WTC11 (cell line): ENCODE measurements around the gene KLHL12. TPM values are rescaled to one million over a fixed set of nuclear protein-coding genes. Genes with fewer than 3 reads are reported as not detected.

Experiments used
- ATAC-seq: fragments of 200-7000 bp; cut with Tn5 transposase; 2 replicates; pipeline ENCODE4 v1.10.0; 2021; ENCODE audit warnings: mild to moderate bottlenecking, moderate library complexity
- CTCF ChIA-PET: fragments of 300-600 bp; sonication (Branson Sonifier 250); formaldehyde crosslinking; loops from one replicate; lab custom pipeline; 2021; ENCODE audit warnings: antibody characterized with exemption; lab: Charles Lee
- POLR2A ChIA-PET: fragments of 350-600 bp; sonication (Branson Sonifier 250); formaldehyde crosslinking; loops from one replicate; lab custom pipeline; 2021; ENCODE audit warnings: antibody characterized with exemption; lab: Charles Lee
- DNase-seq: peaks from one replicate; pipeline ENCODE4 v3.0.0; 2021; ENCODE audit warnings: low spot score
- H3K27ac Mint-ChIP-seq: 2 replicates; pipeline ENCODE4 v1.8.0; 2021; ENCODE audit warnings: mixed read lengths
- H3K27me3 Mint-ChIP-seq: 2 replicates; pipeline ENCODE4 v1.8.0; 2021; ENCODE audit warnings: low read depth, mild to moderate bottlenecking, moderate library complexity, mixed read lengths
- H3K36me3 Mint-ChIP-seq: 2 replicates; pipeline ENCODE4 v1.8.0; 2021; ENCODE audit warnings: mixed read lengths
- H3K4me1 Mint-ChIP-seq: 2 replicates; pipeline ENCODE4 v1.8.0; 2022; ENCODE audit warnings: mixed read lengths
- H3K4me3 Mint-ChIP-seq: 2 replicates; pipeline ENCODE4 v1.8.0; 2021; ENCODE audit warnings: mild to moderate bottlenecking, moderate library complexity, mixed read lengths
- H3K9me3 Mint-ChIP-seq: 2 replicates; pipeline ENCODE4 v1.8.0; 2021; ENCODE audit warnings: mixed read lengths
- AR ChIP-seq: fragments of 250-450 bp; sonication (Bioruptor Pico); IDR thresholded peaks from 2 replicates; pipeline ENCODE4 v1.9.0; 2021; ENCODE audit warnings: mild to moderate bottlenecking
- ATF1 ChIP-seq: sonication (generic); formaldehyde crosslinking; IDR thresholded peaks from 2 replicates; pipeline ENCODE4 v1.8.1; 2023; ENCODE audit warnings: mild to moderate bottlenecking, moderate library complexity, missing genetic modification reagents
- ESRRA ChIP-seq: sonication (generic); formaldehyde crosslinking; IDR thresholded peaks from 2 replicates; pipeline ENCODE4 v1.8.1; 2022; ENCODE audit warnings: mild to moderate bottlenecking, missing genetic modification reagents, borderline replicate concordance
- JAZF1 ChIP-seq: fragments of 250-450 bp; sonication (Bioruptor Pico); IDR thresholded peaks from 2 replicates; pipeline ENCODE4 v1.9.0; 2021; ENCODE audit warnings: moderate library complexity, mild to moderate bottlenecking, inconsistent platforms
- JUN ChIP-seq: sonication (generic); formaldehyde crosslinking; IDR thresholded peaks from 2 replicates; pipeline ENCODE4 v1.8.0; 2023; ENCODE audit warnings: mild to moderate bottlenecking, missing genetic modification reagents
- KAT7 ChIP-seq: sonication (generic); formaldehyde crosslinking; IDR thresholded peaks from 2 replicates; pipeline ENCODE4 v1.8.1; 2023; ENCODE audit warnings: missing genetic modification reagents, mild to moderate bottlenecking, borderline replicate concordance
- NFYB ChIP-seq: sonication (generic); formaldehyde crosslinking; conservative IDR thresholded peaks from 2 replicates; pipeline ENCODE4 v1.8.0; 2022; ENCODE audit warnings: low read depth, missing genetic modification reagents
- NR3C1 ChIP-seq: sonication (generic); formaldehyde crosslinking; conservative IDR thresholded peaks from 2 replicates; pipeline ENCODE4 v1.8.1; 2023; ENCODE audit warnings: low read depth, mild to moderate bottlenecking, missing genetic modification reagents
- TEAD1 ChIP-seq: sonication (generic); formaldehyde crosslinking; IDR thresholded peaks from 2 replicates; pipeline ENCODE4 v1.8.0; 2022; ENCODE audit warnings: mild to moderate bottlenecking, missing genetic modification reagents
- ZSCAN18 ChIP-seq: fragments of 250-450 bp; sonication (Bioruptor Pico); IDR thresholded peaks from 2 replicates; pipeline ENCODE4 v2.1.2; 2022; ENCODE audit warnings: mild to moderate bottlenecking, moderate library complexity
- total RNA-seq: library from RNA; stranded (reverse); gene quantifications from 3 replicates; pipeline ENCODE4 v1.2.3, GENCODE V29; 2021
- TF ChIP-seq, protein P1 (sequence below): sonication (generic); formaldehyde crosslinking; IDR thresholded peaks from 2 replicates; pipeline ENCODE4 v1.8.0; 2022; ENCODE audit warnings: mild to moderate bottlenecking, missing genetic modification reagents
- TF ChIP-seq, protein P2 (sequence below): sonication (generic); formaldehyde crosslinking; conservative IDR thresholded peaks from 2 replicates; pipeline ENCODE4 v1.8.1; 2023; ENCODE audit warnings: mild to moderate bottlenecking, low read depth, missing genetic modification reagents, moderate library complexity
- TF ChIP-seq, protein P3 (sequence below): sonication (generic); formaldehyde crosslinking; IDR thresholded peaks from 2 replicates; pipeline ENCODE4 v1.8.0; 2022; ENCODE audit warnings: mild to moderate bottlenecking, missing genetic modification reagents
- TF ChIP-seq, protein P4 (sequence below): sonication (generic); formaldehyde crosslinking; IDR thresholded peaks from 2 replicates; pipeline ENCODE4 v1.8.0; 2023; ENCODE audit warnings: missing genetic modification reagents, mild to moderate bottlenecking, borderline replicate concordance
- TF ChIP-seq, protein P5 (sequence below): sonication (generic); formaldehyde crosslinking; IDR thresholded peaks from 2 replicates; pipeline ENCODE4 v1.8.1; 2023; ENCODE audit warnings: mild to moderate bottlenecking, moderate library complexity, missing genetic modification reagents

The KLHL12 gene
- total RNA-seq, 1 experiment from 2014 or later: 29.6 TPM

- CTCF ChIA-PET: no interaction called here
- H3K27ac Mint-ChIP-seq: no peak overlapping the region
Measured at GRCh38 chr1:202856014-202856413, 71.0 kb downstream of the KLHL12 start.

More at GRCh38 chr1:202856014-202856413, 71.0 kb downstream of the KLHL12 start:
- POLR2A ChIA-PET: interaction anchor here (1.5 kb wide), 1 partner anchor 11 kb away, joined by 3 read pairs; no protein-coding TSS in a partner anchor
- ATAC-seq (no peak), DNase-seq (no peak)
- no peaks in the 10 kb centered on the region for H3K9me3 Mint-ChIP-seq
- no peak for TF ChIP-seq NFYB (CRISPR knock-in tag)
- no peak for TF ChIP-seq AR (CRISPR knock-in tag)
- TF ChIP-seq, protein P1, sequence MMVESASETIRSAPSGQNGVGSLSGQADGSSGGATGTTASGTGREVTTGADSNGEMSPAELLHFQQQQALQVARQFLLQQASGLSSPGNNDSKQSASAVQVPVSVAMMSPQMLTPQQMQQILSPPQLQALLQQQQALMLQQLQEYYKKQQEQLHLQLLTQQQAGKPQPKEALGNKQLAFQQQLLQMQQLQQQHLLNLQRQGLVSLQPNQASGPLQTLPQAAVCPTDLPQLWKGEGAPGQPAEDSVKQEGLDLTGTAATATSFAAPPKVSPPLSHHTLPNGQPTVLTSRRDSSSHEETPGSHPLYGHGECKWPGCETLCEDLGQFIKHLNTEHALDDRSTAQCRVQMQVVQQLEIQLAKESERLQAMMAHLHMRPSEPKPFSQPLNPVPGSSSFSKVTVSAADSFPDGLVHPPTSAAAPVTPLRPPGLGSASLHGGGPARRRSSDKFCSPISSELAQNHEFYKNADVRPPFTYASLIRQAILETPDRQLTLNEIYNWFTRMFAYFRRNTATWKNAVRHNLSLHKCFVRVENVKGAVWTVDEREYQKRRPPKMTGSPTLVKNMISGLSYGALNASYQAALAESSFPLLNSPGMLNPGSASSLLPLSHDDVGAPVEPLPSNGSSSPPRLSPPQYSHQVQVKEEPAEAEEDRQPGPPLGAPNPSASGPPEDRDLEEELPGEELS (CRISPR knock-in tag): no peak
- TF ChIP-seq ESRRA (CRISPR knock-in tag): no peak
- TF ChIP-seq, protein P2, sequence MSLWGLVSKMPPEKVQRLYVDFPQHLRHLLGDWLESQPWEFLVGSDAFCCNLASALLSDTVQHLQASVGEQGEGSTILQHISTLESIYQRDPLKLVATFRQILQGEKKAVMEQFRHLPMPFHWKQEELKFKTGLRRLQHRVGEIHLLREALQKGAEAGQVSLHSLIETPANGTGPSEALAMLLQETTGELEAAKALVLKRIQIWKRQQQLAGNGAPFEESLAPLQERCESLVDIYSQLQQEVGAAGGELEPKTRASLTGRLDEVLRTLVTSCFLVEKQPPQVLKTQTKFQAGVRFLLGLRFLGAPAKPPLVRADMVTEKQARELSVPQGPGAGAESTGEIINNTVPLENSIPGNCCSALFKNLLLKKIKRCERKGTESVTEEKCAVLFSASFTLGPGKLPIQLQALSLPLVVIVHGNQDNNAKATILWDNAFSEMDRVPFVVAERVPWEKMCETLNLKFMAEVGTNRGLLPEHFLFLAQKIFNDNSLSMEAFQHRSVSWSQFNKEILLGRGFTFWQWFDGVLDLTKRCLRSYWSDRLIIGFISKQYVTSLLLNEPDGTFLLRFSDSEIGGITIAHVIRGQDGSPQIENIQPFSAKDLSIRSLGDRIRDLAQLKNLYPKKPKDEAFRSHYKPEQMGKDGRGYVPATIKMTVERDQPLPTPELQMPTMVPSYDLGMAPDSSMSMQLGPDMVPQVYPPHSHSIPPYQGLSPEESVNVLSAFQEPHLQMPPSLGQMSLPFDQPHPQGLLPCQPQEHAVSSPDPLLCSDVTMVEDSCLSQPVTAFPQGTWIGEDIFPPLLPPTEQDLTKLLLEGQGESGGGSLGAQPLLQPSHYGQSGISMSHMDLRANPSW (CRISPR knock-in tag): no peak
- TF ChIP-seq, protein P3, sequence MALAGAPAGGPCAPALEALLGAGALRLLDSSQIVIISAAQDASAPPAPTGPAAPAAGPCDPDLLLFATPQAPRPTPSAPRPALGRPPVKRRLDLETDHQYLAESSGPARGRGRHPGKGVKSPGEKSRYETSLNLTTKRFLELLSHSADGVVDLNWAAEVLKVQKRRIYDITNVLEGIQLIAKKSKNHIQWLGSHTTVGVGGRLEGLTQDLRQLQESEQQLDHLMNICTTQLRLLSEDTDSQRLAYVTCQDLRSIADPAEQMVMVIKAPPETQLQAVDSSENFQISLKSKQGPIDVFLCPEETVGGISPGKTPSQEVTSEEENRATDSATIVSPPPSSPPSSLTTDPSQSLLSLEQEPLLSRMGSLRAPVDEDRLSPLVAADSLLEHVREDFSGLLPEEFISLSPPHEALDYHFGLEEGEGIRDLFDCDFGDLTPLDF: no peak
- TF ChIP-seq, protein P4, sequence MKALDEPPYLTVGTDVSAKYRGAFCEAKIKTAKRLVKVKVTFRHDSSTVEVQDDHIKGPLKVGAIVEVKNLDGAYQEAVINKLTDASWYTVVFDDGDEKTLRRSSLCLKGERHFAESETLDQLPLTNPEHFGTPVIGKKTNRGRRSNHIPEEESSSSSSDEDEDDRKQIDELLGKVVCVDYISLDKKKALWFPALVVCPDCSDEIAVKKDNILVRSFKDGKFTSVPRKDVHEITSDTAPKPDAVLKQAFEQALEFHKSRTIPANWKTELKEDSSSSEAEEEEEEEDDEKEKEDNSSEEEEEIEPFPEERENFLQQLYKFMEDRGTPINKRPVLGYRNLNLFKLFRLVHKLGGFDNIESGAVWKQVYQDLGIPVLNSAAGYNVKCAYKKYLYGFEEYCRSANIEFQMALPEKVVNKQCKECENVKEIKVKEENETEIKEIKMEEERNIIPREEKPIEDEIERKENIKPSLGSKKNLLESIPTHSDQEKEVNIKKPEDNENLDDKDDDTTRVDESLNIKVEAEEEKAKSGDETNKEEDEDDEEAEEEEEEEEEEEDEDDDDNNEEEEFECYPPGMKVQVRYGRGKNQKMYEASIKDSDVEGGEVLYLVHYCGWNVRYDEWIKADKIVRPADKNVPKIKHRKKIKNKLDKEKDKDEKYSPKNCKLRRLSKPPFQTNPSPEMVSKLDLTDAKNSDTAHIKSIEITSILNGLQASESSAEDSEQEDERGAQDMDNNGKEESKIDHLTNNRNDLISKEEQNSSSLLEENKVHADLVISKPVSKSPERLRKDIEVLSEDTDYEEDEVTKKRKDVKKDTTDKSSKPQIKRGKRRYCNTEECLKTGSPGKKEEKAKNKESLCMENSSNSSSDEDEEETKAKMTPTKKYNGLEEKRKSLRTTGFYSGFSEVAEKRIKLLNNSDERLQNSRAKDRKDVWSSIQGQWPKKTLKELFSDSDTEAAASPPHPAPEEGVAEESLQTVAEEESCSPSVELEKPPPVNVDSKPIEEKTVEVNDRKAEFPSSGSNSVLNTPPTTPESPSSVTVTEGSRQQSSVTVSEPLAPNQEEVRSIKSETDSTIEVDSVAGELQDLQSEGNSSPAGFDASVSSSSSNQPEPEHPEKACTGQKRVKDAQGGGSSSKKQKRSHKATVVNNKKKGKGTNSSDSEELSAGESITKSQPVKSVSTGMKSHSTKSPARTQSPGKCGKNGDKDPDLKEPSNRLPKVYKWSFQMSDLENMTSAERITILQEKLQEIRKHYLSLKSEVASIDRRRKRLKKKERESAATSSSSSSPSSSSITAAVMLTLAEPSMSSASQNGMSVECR: no peak
- TF ChIP-seq KAT7 (CRISPR knock-in tag): no peak
- no peak for TF ChIP-seq NR3C1
- TF ChIP-seq JAZF1: no peak
- no peak for TF ChIP-seq TEAD1
- no peak for TF ChIP-seq ATF1 (CRISPR knock-in tag)
- no peak for TF ChIP-seq JUN (CRISPR knock-in tag)
- TF ChIP-seq ZSCAN18 (CRISPR knock-in tag): no peak
- TF ChIP-seq, protein P5, sequence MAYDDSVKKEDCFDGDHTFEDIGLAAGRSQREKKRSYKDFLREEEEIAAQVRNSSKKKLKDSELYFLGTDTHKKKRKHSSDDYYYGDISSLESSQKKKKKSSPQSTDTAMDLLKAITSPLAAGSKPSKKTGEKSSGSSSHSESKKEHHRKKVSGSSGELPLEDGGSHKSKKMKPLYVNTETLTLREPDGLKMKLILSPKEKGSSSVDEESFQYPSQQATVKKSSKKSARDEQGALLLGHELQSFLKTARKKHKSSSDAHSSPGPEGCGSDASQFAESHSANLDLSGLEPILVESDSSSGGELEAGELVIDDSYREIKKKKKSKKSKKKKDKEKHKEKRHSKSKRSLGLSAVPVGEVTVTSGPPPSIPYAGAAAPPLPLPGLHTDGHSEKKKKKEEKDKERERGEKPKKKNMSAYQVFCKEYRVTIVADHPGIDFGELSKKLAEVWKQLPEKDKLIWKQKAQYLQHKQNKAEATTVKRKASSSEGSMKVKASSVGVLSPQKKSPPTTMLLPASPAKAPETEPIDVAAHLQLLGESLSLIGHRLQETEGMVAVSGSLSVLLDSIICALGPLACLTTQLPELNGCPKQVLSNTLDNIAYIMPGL: no peak
- peaks cover 8% of the 10 kb centered on the region for H3K4me1 Mint-ChIP-seq
- peaks cover 46% of the 10 kb centered on the region for H3K36me3 Mint-ChIP-seq
- H3K4me3 Mint-ChIP-seq: no peak overlapping the region
- H3K27me3 Mint-ChIP-seq: no peaks in the 10 kb centered on the region
